H1 (cell line): ENCODE measurements around the gene CGB3. TPM values are rescaled to one million over a fixed set of nuclear protein-coding genes. Genes with fewer than 3 reads are reported as not detected.

Source experiments
- CTCF ChIA-PET: fragments of 300-600 bp; sonication (Branson Sonifier 250); formaldehyde crosslinking; loops from one replicate; lab custom pipeline; 2021; ENCODE audit not compliant: partially characterized antibody; lab: Charles Lee
- POLR2A ChIA-PET: fragments of 300-600 bp; sonication (Branson Sonifier 250); formaldehyde crosslinking; loops from one replicate; lab custom pipeline; 2021; ENCODE audit warnings: inconsistent platforms; ENCODE audit not compliant: partially characterized antibody; lab: Charles Lee
- DNase-seq, 2 experiments: peaks; one replicate each; pipeline versions ENCODE4 v3.0.0 to v3.0.0-alpha.2; 2010 to 2022; ENCODE audit warnings: low spot score in 2 of 2, low read depth in 1 of 2, mixed read lengths in 1 of 2
- FAIRE-seq: peaks from 2 replicates; lab custom pipeline; 2011; peaks lifted over from hg19 to GRCh38; lab: Jason Lieb, UNC
- H2AFZ ChIP-seq: 2 replicates; pipeline ENCODE4 v1.8.1; 2012; ENCODE audit warnings: low read length, inconsistent platforms
- H2AK5ac ChIP-seq: 2 replicates; pipeline ENCODE4 v1.6.1; 2013; ENCODE audit warnings: low read depth, low read length
- H2BK120ac ChIP-seq: replicated peaks from 2 replicates; pipeline ENCODE3; 2013; ENCODE audit warnings: low read depth, low read length, inconsistent platforms
- H2BK12ac ChIP-seq: 2 replicates; pipeline ENCODE4 v1.6.1; 2013; ENCODE audit warnings: low read depth, low read length
- H2BK15ac ChIP-seq: 2 replicates; pipeline ENCODE4 v1.6.1; 2013; ENCODE audit warnings: low read length
- H2BK20ac ChIP-seq: 2 replicates; pipeline ENCODE4 v1.6.1; 2013; ENCODE audit warnings: low read length
- H2BK5ac ChIP-seq: 2 replicates; pipeline ENCODE4 v1.6.1; 2013; ENCODE audit warnings: low read depth, low read length
- H3K14ac ChIP-seq: 2 replicates; pipeline ENCODE4 v1.6.1; 2013; ENCODE audit warnings: inconsistent platforms; ENCODE audit not compliant: insufficient read length
- H3K18ac ChIP-seq: 2 replicates; pipeline ENCODE4 v1.6.1; 2013; ENCODE audit warnings: low read length; ENCODE audit errors: extremely low read depth
- H3K23ac ChIP-seq: 2 replicates; pipeline ENCODE4 v1.6.1; 2013; ENCODE audit warnings: inconsistent platforms; ENCODE audit not compliant: insufficient read length
- H3K23me2 ChIP-seq: 2 replicates; pipeline ENCODE4 v1.6.1; 2013; ENCODE audit warnings: low read depth, low read length
- H3K27ac ChIP-seq: 2 replicates; pipeline ENCODE4 v1.6.1; 2011; ENCODE audit warnings: low read depth, low read length, inconsistent platforms
- H3K27me3 ChIP-seq, 4 experiments: replicated peaks in 1 of 4; 1 replicate in 1 of 4; 2 replicates in 3 of 4; pipeline versions ENCODE4 v1.6.1 to v1.8.1; 2011 to 2013; ENCODE audit warnings: low read length in 3 of 4, mild to moderate bottlenecking in 3 of 4, inconsistent platforms in 2 of 4, mixed read lengths in 2 of 4, moderate library complexity in 1 of 4; ENCODE audit not compliant: control insufficient read depth in 3 of 4, insufficient read depth in 3 of 4; ENCODE audit errors: extremely low read depth in 1 of 4
- H3K36me3 ChIP-seq, 4 experiments: 2 replicates each; pipeline versions ENCODE4 v1.6.1 to v1.8.1; 2011 to 2013; ENCODE audit warnings: mild to moderate bottlenecking in 4 of 4, low read length in 3 of 4, moderate library complexity in 2 of 4, control low read depth in 1 of 4, inconsistent platforms in 1 of 4; ENCODE audit not compliant: insufficient read depth in 4 of 4, control insufficient read depth in 2 of 4
- H3K4ac ChIP-seq: replicated peaks from 2 replicates; pipeline ENCODE3; 2013; ENCODE audit warnings: low read length, low read depth, mixed read lengths, inconsistent platforms; ENCODE audit not compliant: insufficient read length
- H3K4me1 ChIP-seq, 4 experiments: replicated peaks in 1 of 4; 1 replicate in 1 of 4; 2 replicates in 3 of 4; pipeline versions ENCODE4 v1.6.1 to v1.8.1; 2011 to 2013; ENCODE audit warnings: low read length in 3 of 4, inconsistent platforms in 2 of 4, mixed read lengths in 1 of 4; ENCODE audit not compliant: insufficient read depth in 4 of 4, control insufficient read depth in 3 of 4
- H3K4me2 ChIP-seq, 2 experiments: 2 replicates each; pipeline versions ENCODE4 v1.6.1 to v1.8.1; 2011 to 2013; ENCODE audit warnings: low read depth in 2 of 2, low read length in 2 of 2, control low read depth in 1 of 2, inconsistent platforms in 1 of 2, mild to moderate bottlenecking in 1 of 2; ENCODE audit not compliant: insufficient read depth in 1 of 2
- H3K4me3 ChIP-seq, 4 experiments: fragments of 200-600, 300-600 bp in 1 of 4; sonication (generic), shearing (Covaris generic), sonication (Bioruptor Twin) in 1 of 4; 2 replicates each; pipeline versions ENCODE4 v1.5.1 to v1.8.1; 2011 to 2016; ENCODE audit warnings: low read length in 4 of 4, low read depth in 3 of 4, control low read depth in 2 of 4, inconsistent platforms in 2 of 4, mild to moderate bottlenecking in 2 of 4, mixed read lengths in 1 of 4, moderate library complexity in 1 of 4; ENCODE audit not compliant: insufficient read depth in 2 of 4; ENCODE audit errors: extremely low read depth in 1 of 4
- H3K56ac ChIP-seq: replicated peaks from 2 replicates; pipeline ENCODE3; 2013; ENCODE audit warnings: low read depth, mild to moderate bottlenecking, mixed read lengths, low read length, inconsistent platforms; ENCODE audit not compliant: insufficient read length
- H3K79me1 ChIP-seq: 2 replicates; pipeline ENCODE4 v1.6.1; 2013; ENCODE audit warnings: low read depth, low read length, control low read depth
- H3K79me2 ChIP-seq, 2 experiments: 2 replicates each; pipeline versions ENCODE4 v1.6.1 to v1.8.1; 2012 to 2013; ENCODE audit warnings: low read length in 2 of 2, mild to moderate bottlenecking in 2 of 2, inconsistent platforms in 1 of 2; ENCODE audit not compliant: insufficient read depth in 2 of 2, control insufficient read depth in 1 of 2
- H3K9ac ChIP-seq, 4 experiments: replicated peaks in 1 of 4; 1 replicate in 1 of 4; 2 replicates in 3 of 4; pipeline versions ENCODE4 v1.6.1 to v1.8.1; 2011 to 2013; ENCODE audit warnings: low read depth in 3 of 4, low read length in 3 of 4, control low read depth in 2 of 4, mild to moderate bottlenecking in 2 of 4, moderate library complexity in 2 of 4, inconsistent platforms in 1 of 4; ENCODE audit errors: extremely low read depth in 1 of 4
- H3K9me3 ChIP-seq, 2 experiments: 2 replicates each; pipeline versions ENCODE4 v1.6.1 to v1.8.1; 2012 to 2013; ENCODE audit warnings: mild to moderate bottlenecking in 2 of 2, moderate library complexity in 2 of 2, control low read depth in 1 of 2, inconsistent platforms in 1 of 2, low read depth in 1 of 2, low read length in 1 of 2, mixed read lengths in 1 of 2; ENCODE audit not compliant: insufficient read depth in 2 of 2
- H4K20me1 ChIP-seq, 2 experiments: replicated peaks in 1 of 2; 2 replicates each; pipeline versions ENCODE3 to v1.8.1; 2011 to 2013; ENCODE audit warnings: inconsistent platforms in 2 of 2, low read length in 2 of 2, mild to moderate bottlenecking in 1 of 2; ENCODE audit not compliant: insufficient read depth in 2 of 2, control insufficient read depth in 1 of 2
- H4K5ac ChIP-seq: 2 replicates; pipeline ENCODE4 v1.6.1; 2013; ENCODE audit warnings: low read length, low read depth, mixed read lengths, inconsistent platforms; ENCODE audit not compliant: insufficient read length
- H4K8ac ChIP-seq: 2 replicates; pipeline ENCODE4 v1.8.0; 2013; ENCODE audit warnings: mild to moderate bottlenecking, moderate library complexity, low read length, inconsistent platforms; ENCODE audit not compliant: insufficient read depth; ENCODE audit errors: extremely low read depth
- H4K91ac ChIP-seq: replicated peaks from 2 replicates; pipeline ENCODE3; 2013; ENCODE audit warnings: low read length, mixed read lengths, inconsistent platforms; ENCODE audit not compliant: insufficient read length
- FOSL1 ChIP-seq: IDR thresholded peaks from 2 replicates; pipeline ENCODE4 v1.6.1; 2011; ENCODE audit warnings: mild to moderate bottlenecking, low read depth, low read length, moderate library complexity; ENCODE audit not compliant: insufficient read depth
- GTF2F1 ChIP-seq: IDR thresholded peaks from 2 replicates; pipeline ENCODE4 v1.6.1; 2012; ENCODE audit warnings: low read depth, low read length, improper control_type of control experiment, borderline replicate concordance
- SIX5 ChIP-seq: IDR thresholded peaks from 2 replicates; pipeline ENCODE4 v1.6.1; 2011; ENCODE audit warnings: mild to moderate bottlenecking, low read depth, low read length
- WGBS, 2 experiments: shearing (Covaris generic) in 1 of 2; methylation state at CpG; one replicate each; pipeline versions ENCODE4 v1.1.6 to v1.1.7; 2013 to 2015; ENCODE audit warnings: low lambda C conversion rate in 2 of 2, mixed read lengths in 2 of 2, inconsistent platforms in 1 of 2, low coverage in 1 of 2, missing lambda C conversion rate in 1 of 2; ENCODE audit not compliant: insufficient replicate concordance in 2 of 2, insufficient coverage in 1 of 2, insufficient read length in 1 of 2; ENCODE audit errors: extremely low coverage in 1 of 2, missing lambda C conversion rate in 1 of 2; 5-methylcytosine and 5-hydroxymethylcytosine counted together
- polyA plus RNA-seq, 7 experiments: library from polyadenylated mRNA; depleted of rRNA in 3 of 7; stranded (reverse) in 5 of 7; unstranded in 2 of 7; fragments of >200 nt in 5 of 7; fragments of 200-250 nt in 2 of 7; gene quantifications; 1 replicate in 5 of 7; 2 replicates in 1 of 7; 4 replicates in 1 of 7; pipeline versions ENCODE4 v1.2.1 to v1.2.3, GENCODE V29; 2011 to 2013; ENCODE audit warnings: missing spikeins in 2 of 7, mixed read lengths in 2 of 7
- total RNA-seq: library from RNA; stranded (reverse); fragmentation: NEBNext Ultra II Directional; extraction: Animal tissue kit (Norgen Biotek cat#: 25700); gene quantifications from 2 replicates; pipeline ENCODE4 v1.2.1, GENCODE V29; 2021

The CGB3 gene
- total and polyA plus RNA-seq, 2 of the 8 experiments (the other 6 are each of a cell fraction or from before 2014, with no cell fraction given): not detected

GRCh38 chr19:48986211-48986610, 37.9 kb downstream of the CGB3 start:
- Histone ChIP-seq H3K23me2 (no peaks in the 10 kb centered on the region), H3K4me1 (no peaks in the 10 kb centered on the region), H2BK20ac (no peak overlapping the region), H3K4me3 (no peak overlapping the region), H3K27me3 (no peaks in the 10 kb centered on the region), H2AFZ (no peak overlapping the region), H2BK12ac (no peak overlapping the region), H3K18ac (no peak overlapping the region), H3K9me3 (no peaks in the 10 kb centered on the region), H3K14ac (no peak overlapping the region), H2BK120ac (no peak overlapping the region), H4K5ac (no peak overlapping the region), H3K23ac (no peak overlapping the region), H3K4ac (no peak overlapping the region), H3K56ac (no peak overlapping the region), H2BK15ac (no peak overlapping the region), H2AK5ac (no peak overlapping the region), H4K8ac (no peak overlapping the region), H3K79me1 (peaks cover 3% of the 10 kb centered on the region), H2BK5ac (no peak overlapping the region), H3K36me3 (peaks cover 3 to 42% (median 10%) of the 10 kb centered on the region in 4 experiments; a peak in 5 of 8 replicates), H3K79me2 (no peaks in the 10 kb centered on the region), H4K20me1 (peaks cover 0 to 7% of the 10 kb centered on the region in 2 experiments), H3K27ac (no peak overlapping the region), H3K4me2 (no peak overlapping the region), H3K9ac (no peak overlapping the region), H4K91ac (no peak overlapping the region)
- POLR2A ChIA-PET: interaction anchor here (0.8 to 1.7 kb wide), 4 partner anchors 11 to 114 kb away, joined by 4 to 5 read pairs (median 4); partner anchors contain the start of genes FTL and PPP1R15A
- no peak for FAIRE-seq
- CTCF ChIA-PET: interaction anchor here (0.9 to 1.9 kb wide), 6 partner anchors 10 to 198 kb away, joined by 3 to 12 read pairs (median 5); no protein-coding TSS in a partner anchor
- TF ChIP-seq FOSL1: no peak
- 0 out of 2 replicates have a peak, but pooled peaks have one; percentile 20 for TF ChIP-seq SIX5
- TF ChIP-seq GTF2F1: no peak
- no peak for DNase-seq
- WGBS, 2 experiments: 100% methylated on average over 2 of the region's 3 CpGs; no CpG with 5 or more reads in 1 of the 2 experiments
